ENCODE results near the gene IFNA14. TPM values are rescaled to one million over a fixed set of nuclear protein-coding genes. Genes with fewer than 3 reads are reported as not detected.
"Not testable (repeated sequence)": the region's sequence is repeated elsewhere in the genome, so short reads cannot be mapped to it uniquely, and the experiment has no call there.

Gene IFNA14
- polyA plus RNA-seq = not detected

- 52 to 74% (median 70%) methylated on average over 2 of the region's 2 CpGs for WGBS, 3 donors
- no peak within 1 kb of the TSS for H3K27ac ChIP-seq (ENCODE audit: low read depth, low read length)
Measured at GRCh38 chr9:21239911-21240310, at the start of gene IFNA14. TSS of gene IFNA14 (minus strand) at chr9:21240005. CDS start at chr9:21239935, 70 bp downstream.

DNA sequence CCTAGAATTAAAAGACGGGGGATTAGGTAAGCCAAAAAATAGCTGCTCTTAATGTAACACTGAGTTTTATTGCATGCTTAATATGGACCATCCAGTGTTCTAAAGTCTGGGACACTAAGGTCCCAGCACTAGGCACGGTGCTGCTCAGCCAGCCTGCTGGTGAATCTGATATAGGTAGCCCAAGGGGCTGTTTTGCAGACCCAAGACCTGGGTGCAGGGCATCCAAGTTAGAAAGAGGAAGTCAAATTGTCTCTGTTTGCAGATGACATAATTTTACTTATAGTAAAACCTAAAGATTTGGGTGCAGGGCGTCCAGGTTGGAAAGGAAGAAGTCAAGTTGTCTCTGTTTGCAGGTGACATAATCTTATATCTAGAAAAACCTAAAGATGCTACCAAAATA lies 47.5 kb upstream of the IFNA14 start:
- 54 to 68% (median 65%) methylated on average over 3 of the region's 3 CpGs for WGBS, 3 donors
- no peak overlapping the region for H3K27ac ChIP-seq (ENCODE audit: low read depth, low read length)

DNA sequence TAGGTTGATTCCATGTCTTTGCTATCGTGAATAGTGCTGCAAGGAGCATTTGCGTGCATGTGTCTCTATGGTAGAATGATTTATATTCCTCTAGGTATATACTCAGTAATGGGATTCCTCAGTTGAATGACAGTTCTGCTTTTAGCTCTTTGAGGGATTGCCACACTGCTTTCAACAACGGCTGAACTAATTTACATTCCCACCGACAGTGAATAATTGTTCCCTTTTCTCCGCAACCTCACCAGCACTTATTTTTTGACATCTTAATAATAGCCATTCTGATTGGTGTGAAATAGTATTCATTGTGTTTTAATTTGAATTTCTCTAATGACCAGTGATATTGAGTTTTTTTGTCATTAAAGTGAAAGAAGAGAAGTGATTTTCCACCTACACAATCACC lies 46.9 kb upstream of the IFNA14 start:
- H3K27ac ChIP-seq (ENCODE audit: low read depth, low read length) = no peak overlapping the region
- 58 to 80% (median 68%) methylated on average over 5 of the region's 5 CpGs for WGBS, 3 donors

GRCh38 chr9:21286099-21286498 lies 46.3 kb upstream of the IFNA14 start:
- H3K27ac ChIP-seq (ENCODE audit: low read depth, low read length) = no peak overlapping the region
- 83 to 93% (median 91%) methylated on average over 5 of the region's 5 CpGs for WGBS, 3 donors

GRCh38 chr9:21281275-21281674 lies 41.5 kb upstream of the IFNA14 start:
- 37 to 58% (median 55%) methylated on average over 2 of the region's 2 CpGs for WGBS, 3 donors
- H3K27ac ChIP-seq (ENCODE audit: low read depth, low read length) = no peak overlapping the region

GRCh38 chr9:21268347-21268657 lies 28.5 kb upstream of the IFNA14 start:
- H3K27ac ChIP-seq (ENCODE audit: low read depth, low read length) = no peak overlapping the region
- WGBS, 3 donors = 43 to 58% (median 50%) methylated on average over 2 of the region's 2 CpGs

- H3K27ac ChIP-seq (ENCODE audit: low read depth, low read length) = no peak overlapping the region
- WGBS, 3 donors = 21 to 37% (median 24%) methylated on average over 4 of the region's 4 CpGs
Measured at GRCh38 chr9:21267485-21268346, 27.9 kb upstream of the IFNA14 start.

- no peak overlapping the region for H3K27ac ChIP-seq (ENCODE audit: low read depth, low read length)
- 10 to 75% (median 49%) methylated on average over 3 of the region's 3 CpGs for WGBS, 3 donors
Measured at GRCh38 chr9:21266733-21267484, 27.1 kb upstream of the IFNA14 start.

GRCh38 chr9:21265421-21266189 lies 25.8 kb upstream of the IFNA14 start:
- 22 to 73% (median 65%) methylated on average over 1 of the region's 1 CpG for WGBS, 3 donors
- H3K27ac ChIP-seq (ENCODE audit: low read depth, low read length) = no peak overlapping the region

DNA sequence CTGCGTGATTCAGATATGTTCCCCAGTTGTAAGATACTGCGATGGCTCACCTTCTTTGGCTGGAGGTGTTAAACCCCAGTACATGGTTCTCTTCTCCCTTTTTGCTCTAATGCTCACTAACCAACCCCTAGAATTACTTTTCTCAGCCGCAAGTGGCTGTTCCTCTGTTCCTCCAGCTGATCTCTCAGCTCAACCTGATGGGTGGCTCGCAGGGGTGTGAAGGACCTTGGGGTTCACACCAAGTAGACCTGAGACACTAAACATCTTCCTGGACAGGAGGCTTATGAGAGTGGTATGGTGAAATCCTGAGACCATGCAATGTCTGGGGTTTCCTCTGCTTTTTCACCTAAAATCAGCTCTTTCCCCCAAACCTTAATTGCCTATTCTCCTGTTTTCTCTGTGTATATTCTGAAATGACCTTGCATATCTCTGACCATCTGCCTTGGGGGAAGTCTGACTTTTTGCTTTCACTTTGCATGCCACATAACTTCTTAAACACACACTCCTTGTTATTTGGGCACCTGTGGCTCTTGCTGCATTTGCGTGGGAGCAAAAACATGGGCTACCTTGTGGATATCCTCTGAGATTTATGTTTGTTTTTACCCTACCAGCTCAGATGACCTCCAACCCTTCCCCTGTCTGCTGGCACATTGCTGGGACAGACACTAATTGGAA lies 15.9 kb upstream of the IFNA14 start:
- 74 to 78% (median 76%) methylated on average over 5 of the region's 5 CpGs for WGBS, 3 donors
- no peak overlapping the region for H3K27ac ChIP-seq (ENCODE audit: low read depth, low read length)

GRCh38 chr9:21252721-21253547 lies 13.1 kb upstream of the IFNA14 start:
- no peak overlapping the region for H3K27ac ChIP-seq (ENCODE audit: low read depth, low read length)
- 0 to 2% (median 1%) methylated on average over 3 of the region's 3 CpGs for WGBS, 3 donors

DNA sequence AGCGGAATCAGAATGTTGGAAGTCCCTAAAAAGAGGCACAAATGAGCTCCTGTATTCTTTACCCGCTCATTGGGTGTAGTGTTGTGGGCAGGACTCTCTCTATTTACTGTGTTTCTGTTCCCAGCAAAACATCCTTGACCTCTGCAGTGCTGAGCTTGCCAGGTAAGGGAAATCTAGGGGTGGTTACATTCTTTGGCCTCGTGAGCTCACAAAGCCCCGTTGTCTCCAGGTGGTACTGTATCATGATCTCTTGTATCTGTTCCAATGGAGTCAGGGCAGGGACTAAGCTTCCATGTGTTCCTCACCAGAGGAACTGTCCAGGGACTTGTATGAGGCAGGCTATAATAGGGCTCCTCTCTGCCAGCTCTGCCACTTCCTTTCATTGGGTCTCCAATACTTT lies 11.8 kb upstream of the IFNA14 start:
- no peak overlapping the region for H3K27ac ChIP-seq (ENCODE audit: low read depth, low read length)
- WGBS, 3 donors = 47 to 76% (median 65%) methylated on average over 4 of the region's 4 CpGs

DNA sequence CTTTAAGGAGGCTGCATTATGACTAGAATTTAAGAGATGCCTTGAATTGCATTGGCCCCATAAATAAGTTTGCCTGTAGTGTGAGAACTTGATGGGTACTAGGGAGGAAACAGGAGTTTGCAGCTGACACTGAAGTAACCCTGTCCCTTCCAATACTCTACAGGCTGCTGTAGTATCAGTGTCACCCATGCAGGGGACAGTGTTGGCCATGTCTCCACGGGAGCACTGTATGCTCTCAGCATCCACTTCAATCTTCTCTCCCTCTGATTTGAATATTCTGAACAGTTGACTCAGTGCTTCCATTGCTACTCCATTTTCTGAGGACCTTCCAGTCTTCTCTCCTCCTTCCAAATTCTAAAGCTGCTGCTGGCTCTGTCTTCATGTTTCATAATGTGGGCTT lies 11.4 kb upstream of the IFNA14 start:
- H3K27ac ChIP-seq (ENCODE audit: low read depth, low read length) = no peak overlapping the region
- 33 to 59% (median 53%) methylated on average over 1 of the region's 1 CpG for WGBS, 3 donors

- WGBS, 3 donors = 41 to 46% (median 46%) methylated on average over 2 of the region's 2 CpGs
- no peak overlapping the region for H3K27ac ChIP-seq (ENCODE audit: low read depth, low read length)
Measured at GRCh38 chr9:21244836-21245235, 5.0 kb upstream of the IFNA14 start.

GRCh38 chr9:21236360-21236714 lies 3.5 kb downstream of the IFNA14 start:
- H3K27ac ChIP-seq (ENCODE audit: low read depth, low read length) = not testable (repeated sequence)

GRCh38 chr9:21235468-21236359 lies 4.1 kb downstream of the IFNA14 start:
- H3K27ac ChIP-seq (ENCODE audit: low read depth, low read length) = not testable (repeated sequence)
- 25 to 29% (median 28%) methylated on average over 8 of the region's 8 CpGs for WGBS, 3 donors

More at GRCh38 chr9:21236360-21236714, 3.5 kb downstream of the IFNA14 start:
- 4 to 18% (median 6%) methylated on average over 1 of the region's 1 CpG for WGBS, 3 donors

GRCh38 chr9:21234153-21234687 lies 5.6 kb downstream of the IFNA14 start:
- H3K27ac ChIP-seq (ENCODE audit: low read depth, low read length) = no peak overlapping the region
- 78 to 89% (median 82%) methylated on average over 4 of the region's 4 CpGs for WGBS, 3 donors
